ENCODE measurements around the gene MVB12A. TPM values are rescaled to one million over a fixed set of nuclear protein-coding genes. Genes with fewer than 3 reads are reported as not detected.

Gene MVB12A
- total RNA-seq, 1 donor from 2014 or later = 41.0 TPM

GRCh38 chr19:17467471-17468301 lies 47.8 kb downstream of the MVB12A start:
- H3K27me3 ChIP-seq (ENCODE audit: insufficient read depth, low read length) = peaks cover 3% of the 10 kb centered on the region
- H3K27me3 Mint-ChIP-seq (ENCODE audit: low read depth, unreplicated experiment) = peaks cover 6% of the 10 kb centered on the region
- H3K9ac ChIP-seq (ENCODE audit: low read length) = no peak overlapping the region
- no peak overlapping the region for H3K27ac Mint-ChIP-seq (ENCODE audit: unreplicated experiment)
- no peak overlapping the region for H3K4me3 ChIP-seq (ENCODE audit: insufficient read depth, low read depth, low read length)
- no peak overlapping the region for H3K27ac ChIP-seq (ENCODE audit: low read depth, low read length)
- peaks cover 10% of the 10 kb centered on the region for H4K20me1 ChIP-seq (ENCODE audit: insufficient read depth, low read length)
- H3K4me1 ChIP-seq (ENCODE audit: insufficient read depth, low read length) = peaks cover 16% of the 10 kb centered on the region
- peak overlapping the region; percentile 35 for H3K4me3 Mint-ChIP-seq (ENCODE audit: unreplicated experiment)
- H2AFZ ChIP-seq (ENCODE audit: low read depth, low read length) = no peak overlapping the region
- FAIRE-seq (no peak), DNase-seq (ENCODE audit: low read depth) (no peak)
- H3K4me2 ChIP-seq (ENCODE audit: low read length) = no peak overlapping the region
- H3K9me3 ChIP-seq (ENCODE audit: insufficient read depth, low read depth, low read length) = no peaks in the 10 kb centered on the region
- H3K36me3 ChIP-seq (ENCODE audit: insufficient read depth, low read length) = no peaks in the 10 kb centered on the region
- peaks cover 6% of the 10 kb centered on the region for H3K4me1 Mint-ChIP-seq (ENCODE audit: low read depth, unreplicated experiment)
- TF ChIP-seq CTCF (IDR thresholded peaks at IDR 0.05; ENCODE audit: insufficient read depth, low read depth, low read length) = no peak
- TF ChIP-seq EZH2 (IDR thresholded peaks at IDR 0.05; ENCODE audit: insufficient read depth, low read length) = no peak
- peaks cover 12% of the 10 kb centered on the region for H3K79me2 ChIP-seq (ENCODE audit: insufficient read depth, low read length)
- H3K36me3 Mint-ChIP-seq (ENCODE audit: low read depth, unreplicated experiment) = no peaks in the 10 kb centered on the region
- H3K9me3 Mint-ChIP-seq (ENCODE audit: unreplicated experiment) = no peaks in the 10 kb centered on the region

DNA sequence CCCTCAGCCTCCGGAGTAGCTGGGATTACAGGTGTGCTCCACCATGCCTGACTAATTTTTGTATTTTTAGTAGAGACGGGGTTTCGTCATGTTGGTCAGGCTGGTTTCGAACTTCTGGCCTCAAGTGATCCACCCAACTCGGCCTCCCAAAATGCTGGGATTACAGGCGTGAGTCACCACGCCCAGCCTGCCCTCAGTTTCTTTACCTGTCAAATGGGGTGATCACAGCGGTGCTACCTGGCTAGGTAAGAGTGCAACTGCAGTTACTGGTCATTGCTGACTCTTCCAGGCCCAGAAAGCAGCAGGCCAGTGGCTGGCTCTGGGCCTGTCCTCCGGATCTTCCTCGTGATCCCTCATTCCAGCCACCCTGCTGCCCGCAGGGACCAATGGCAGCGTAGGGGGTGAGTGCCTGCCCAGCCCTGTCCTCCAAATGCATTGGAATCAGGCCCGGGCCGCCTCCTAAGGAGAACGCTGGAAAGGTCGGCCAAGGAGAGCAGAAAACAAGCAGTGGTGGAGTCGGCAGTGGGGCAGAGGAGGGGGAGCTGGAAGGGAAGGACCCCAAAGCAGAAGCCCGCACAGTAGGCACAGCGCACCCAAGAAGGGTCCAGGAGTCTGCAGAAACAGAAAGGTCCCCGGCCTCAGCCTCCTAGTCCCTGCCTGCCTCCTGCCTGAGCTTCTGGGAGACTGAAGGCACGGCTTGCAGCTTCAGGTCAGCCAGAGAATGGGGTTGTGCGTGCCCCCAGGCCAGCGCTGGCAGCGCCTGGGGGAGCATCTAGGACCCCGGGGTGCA lies 48.6 kb downstream of the MVB12A start:
- no peak for DNase-seq (ENCODE audit: low read depth)
- H3K36me3 Mint-ChIP-seq (ENCODE audit: low read depth, unreplicated experiment) = peaks cover 3% of the 10 kb centered on the region
- Histone ChIP-seq H3K36me3 (ENCODE audit: insufficient read depth, low read length) (no peaks in the 10 kb centered on the region), H2AFZ (ENCODE audit: low read depth, low read length) (peak overlapping the region; percentile 88), H3K4me3 (ENCODE audit: insufficient read depth, low read depth, low read length) (peak overlapping the region; percentile 58), H3K79me2 (ENCODE audit: insufficient read depth, low read length) (peaks cover 12% of the 10 kb centered on the region), H3K9me3 (ENCODE audit: insufficient read depth, low read depth, low read length) (no peaks in the 10 kb centered on the region), H3K4me2 (ENCODE audit: low read length) (peak overlapping the region; percentile 86), H3K4me1 (ENCODE audit: insufficient read depth, low read length) (peaks cover 21% of the 10 kb centered on the region), H4K20me1 (ENCODE audit: insufficient read depth, low read length) (peaks cover 10% of the 10 kb centered on the region), H3K27me3 (ENCODE audit: insufficient read depth, low read length) (peaks cover 3% of the 10 kb centered on the region), H3K27ac (ENCODE audit: low read depth, low read length) (no peak overlapping the region), H3K9ac (ENCODE audit: low read length) (peak overlapping the region; percentile 65)
- H3K4me1 Mint-ChIP-seq (ENCODE audit: low read depth, unreplicated experiment) = peaks cover 9% of the 10 kb centered on the region
- H3K4me3 Mint-ChIP-seq (ENCODE audit: unreplicated experiment) = peak overlapping the region; percentile 90
- H3K27me3 Mint-ChIP-seq (ENCODE audit: low read depth, unreplicated experiment) = no peaks in the 10 kb centered on the region
- no peak for TF ChIP-seq CTCF (IDR thresholded peaks at IDR 0.05; ENCODE audit: insufficient read depth, low read depth, low read length)
- no peak for TF ChIP-seq EZH2 (IDR thresholded peaks at IDR 0.05; ENCODE audit: insufficient read depth, low read length)
- peak overlapping the region; percentile 88 for H3K27ac Mint-ChIP-seq (ENCODE audit: unreplicated experiment)
- no peaks in the 10 kb centered on the region for H3K9me3 Mint-ChIP-seq (ENCODE audit: unreplicated experiment)
- no peak for FAIRE-seq
